Breast epithelium (tissue), 4 donors: ENCODE data around the gene PRX. TPM values are rescaled to one million over a fixed set of nuclear protein-coding genes. Genes with fewer than 3 reads are reported as not detected.
A peak's percentile ranks its signal among the peaks of the same experiment; 100 is the strongest.

ENCODE experiments used
- DNase-seq, 2 donors: peaks; one replicate each; pipeline ENCODE4 v3.0.0-alpha.2; 2019; ENCODE audit warnings: low spot score in 2 of 2
- H3K27ac ChIP-seq, 2 donors: fragments of 200-600 bp; sonication (generic) in 1 of 2; one replicate each; pipeline ENCODE4 v1.5.1; 2016 to 2019; ENCODE audit warnings: mild to moderate bottlenecking in 1 of 2
- H3K27me3 ChIP-seq, 2 donors: fragments of 200-600 bp; sonication (generic) in 1 of 2; one replicate each; pipeline versions ENCODE4 v1.5.1 to v1.6.0; 2017 to 2019; ENCODE audit warnings: control low read depth in 1 of 2, mild to moderate bottlenecking in 1 of 2
- H3K36me3 ChIP-seq: fragments of 200-600 bp; one replicate; pipeline ENCODE4 v1.5.1; 2019
- H3K4me1 ChIP-seq, 2 donors: fragments of 200-600 bp; sonication (generic); one replicate each; pipeline ENCODE4 v1.5.1; 2016 to 2019; ENCODE audit warnings: control low read depth in 1 of 2
- H3K4me3 ChIP-seq, 3 donors: fragments of 200-600 bp; sonication (generic); 1 replicate in 2 of 3; 2 replicates in 1 of 3; pipeline ENCODE4 v1.5.1; 2016 to 2019; ENCODE audit warnings: mild to moderate bottlenecking in 3 of 3, moderate library complexity in 2 of 3
- H3K9me3 ChIP-seq, 2 donors: fragments of 200-600 bp; sonication (generic) in 1 of 2; one replicate each; pipeline ENCODE4 v1.5.1; 2016 to 2019; ENCODE audit warnings: control low read depth in 1 of 2
- CTCF ChIP-seq, 3 donors: fragments of 450-650 bp; IDR thresholded peaks; one replicate each; pipeline ENCODE4 v1.5.1; 2016 to 2017; ENCODE audit warnings: antibody characterized with exemption in 3 of 3, mild to moderate bottlenecking in 3 of 3, moderate library complexity in 3 of 3
- POLR2A ChIP-seq: fragments of 450-650 bp; IDR thresholded peaks from one replicate; pipeline ENCODE4 v1.6.1; 2016; ENCODE audit warnings: antibody characterized with exemption, mild to moderate bottlenecking, moderate library complexity
- POLR2AphosphoS5 ChIP-seq, 3 donors: sonication (generic); formaldehyde crosslinking; IDR thresholded peaks; one replicate each; pipeline ENCODE4 v1.6.1; 2017; ENCODE audit warnings: antibody characterized with exemption in 3 of 3
- intact Hi-C: fragments of 100-400 bp; cut with DNase I; formaldehyde crosslinking; loops from one replicate; pipeline ENCODE4 v1.15.1; 2023; ENCODE audit warnings: low total_unique reads
- total RNA-seq, 3 donors: library from RNA; depleted of rRNA; stranded (reverse); fragments of >200 nt; gene quantifications; one replicate each; pipeline ENCODE4 v1.1.0, GENCODE V29; 2016

The PRX gene
- total RNA-seq, 3 donors from 2014 or later: 2.7 to 9.1 (median 5.2) TPM

DNA sequence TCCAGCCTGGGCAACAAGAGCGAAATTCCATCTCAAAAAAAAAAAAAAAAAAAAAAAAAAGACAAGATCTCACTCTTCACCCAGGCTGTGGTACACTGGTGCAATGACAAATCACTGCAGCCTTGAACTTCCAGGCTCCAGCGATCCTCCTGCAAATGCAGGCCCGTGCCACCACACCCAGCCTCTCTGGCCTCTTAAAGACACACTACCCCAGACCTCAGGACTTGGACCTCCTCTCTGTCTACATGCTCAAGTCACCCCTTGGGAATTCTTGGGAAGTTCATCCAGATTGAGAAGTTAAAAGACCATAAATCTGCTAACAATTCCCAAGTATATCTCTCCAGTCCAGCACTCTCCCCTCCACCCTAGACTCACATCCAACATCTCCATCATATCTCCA, 12.6 kb downstream of the PRX start:
- intact Hi-C loops: no loop called here
- Histone ChIP-seq H3K9me3 (no peaks in the 10 kb centered on the region), H3K27ac (no peak overlapping the region), H3K27me3 (no peaks in the 10 kb centered on the region), H3K4me1 (no peaks in the 10 kb centered on the region), H3K36me3 (no peaks in the 10 kb centered on the region), H3K4me3 (no peak overlapping the region)
- no peak for TF ChIP-seq POLR2AphosphoS5 (IDR thresholded peaks at IDR 0.05)
- TF ChIP-seq CTCF (IDR thresholded peaks at IDR 0.05): no peak
- no peak for TF ChIP-seq POLR2A
- DNase-seq: no peak

DNA sequence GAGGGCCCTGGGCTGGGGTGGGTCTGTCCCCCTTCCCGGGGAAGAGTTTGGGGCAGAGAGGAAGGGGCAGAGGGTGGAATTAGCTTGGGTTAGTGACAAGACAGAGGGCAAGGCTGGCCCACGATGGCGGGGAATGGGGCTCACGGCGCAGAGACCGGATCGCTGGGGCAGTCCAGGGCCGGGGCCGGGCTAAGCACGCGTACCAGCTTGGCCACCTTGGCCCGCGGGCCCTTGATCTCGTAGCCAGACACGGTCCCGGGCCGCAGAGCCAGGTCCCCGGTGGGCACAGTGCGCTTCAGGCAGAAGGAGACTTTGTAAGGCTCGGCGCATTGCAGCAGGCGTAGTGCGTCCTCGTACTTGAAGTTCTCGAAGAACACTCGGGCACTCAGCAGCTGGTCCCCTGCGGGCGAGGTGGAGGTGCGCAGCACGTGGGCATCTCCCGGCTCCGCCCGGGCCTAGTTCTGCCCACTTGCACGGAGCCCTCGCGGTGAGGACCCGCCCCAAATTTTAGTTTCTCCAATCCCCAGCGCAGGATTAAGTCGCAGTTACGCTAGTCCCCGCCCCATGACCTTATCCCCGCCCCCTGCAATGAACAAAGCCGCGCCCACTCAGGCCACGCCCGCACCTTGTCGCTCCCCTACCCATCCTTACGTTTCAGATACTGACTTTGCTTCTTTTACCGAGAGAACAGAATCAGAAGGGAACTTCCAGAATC, 14.6 kb downstream of the PRX start:
- no peaks in the 10 kb centered on the region for H3K9me3 ChIP-seq
- H3K36me3 ChIP-seq: no peaks in the 10 kb centered on the region
- peak overlapping the region in 2 of 3 donors; percentile 33 to 40 for H3K4me3 ChIP-seq
- no peaks in the 10 kb centered on the region for H3K4me1 ChIP-seq
- no peaks in the 10 kb centered on the region for H3K27me3 ChIP-seq
- DNase-seq: peak; percentile 76 to 82
- intact Hi-C loops: no loop called here
- H3K27ac ChIP-seq: peak overlapping the region in 1 of 2 donors; percentile 25
- TF ChIP-seq CTCF (IDR thresholded peaks at IDR 0.05): no peak
- no peak for TF ChIP-seq POLR2AphosphoS5 (IDR thresholded peaks at IDR 0.05)
- no peak for TF ChIP-seq POLR2A

- DNase-seq: no peak
- peaks cover 0 to 9% of the 10 kb centered on the region in 2 donors for H3K4me1 ChIP-seq
- TF ChIP-seq POLR2AphosphoS5 (IDR thresholded peaks at IDR 0.05): no peak
- TF ChIP-seq CTCF (IDR thresholded peaks at IDR 0.05): no peak
- TF ChIP-seq POLR2A: no peak
- H3K27me3 ChIP-seq: no peaks in the 10 kb centered on the region
- H3K36me3 ChIP-seq: no peaks in the 10 kb centered on the region
- no peak overlapping the region for H3K27ac ChIP-seq
- intact Hi-C loops: no loop called here
- H3K9me3 ChIP-seq: no peaks in the 10 kb centered on the region
- H3K4me3 ChIP-seq: no peak overlapping the region
Observed at GRCh38 chr19:40397568-40397906, 15.6 kb downstream of the PRX start.

DNA sequence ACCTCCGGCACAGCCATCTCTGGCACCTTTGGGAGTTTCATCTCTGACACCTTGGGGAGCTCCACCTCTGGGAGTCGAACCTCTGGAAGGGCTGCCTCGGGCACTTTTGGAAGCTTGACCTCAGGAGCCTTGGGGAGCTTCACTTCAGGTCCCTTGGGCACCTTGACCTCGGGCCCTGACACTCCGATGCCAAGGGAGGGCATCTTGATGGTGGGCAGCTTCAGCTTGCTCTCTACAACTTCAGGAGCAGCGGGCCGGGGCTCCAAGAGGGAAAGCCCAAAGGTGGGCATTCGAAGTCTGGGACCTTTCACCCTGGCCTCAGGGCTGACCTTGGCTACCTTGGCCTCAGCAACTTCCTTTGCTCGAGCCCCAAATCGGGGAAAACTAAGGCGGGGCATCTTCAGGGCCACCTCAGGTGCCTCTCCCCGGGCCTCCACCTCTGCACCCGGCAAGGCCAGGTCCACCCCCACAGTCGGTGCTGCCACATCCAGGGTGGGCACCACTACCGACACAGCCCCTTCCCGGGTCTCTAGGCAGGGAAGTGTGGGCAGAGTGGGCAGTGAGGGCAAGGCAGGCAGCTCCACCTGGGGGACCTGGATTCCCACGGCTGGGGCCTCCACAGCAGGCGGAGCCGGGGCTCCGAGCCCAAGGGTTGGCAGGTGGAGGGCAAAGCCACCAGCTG, 16.2 kb downstream of the PRX start:
- H3K4me3 ChIP-seq: no peak overlapping the region
- no peaks in the 10 kb centered on the region for H3K9me3 ChIP-seq
- H3K27ac ChIP-seq: no peak overlapping the region
- H3K4me1 ChIP-seq: peaks cover 0 to 10% of the 10 kb centered on the region in 2 donors
- no peak for TF ChIP-seq POLR2AphosphoS5 (IDR thresholded peaks at IDR 0.05)
- TF ChIP-seq POLR2A: no peak
- no peak for TF ChIP-seq CTCF (IDR thresholded peaks at IDR 0.05)
- DNase-seq: no peak
- no peaks in the 10 kb centered on the region for H3K36me3 ChIP-seq
- intact Hi-C loops: no loop called here
- H3K27me3 ChIP-seq: no peaks in the 10 kb centered on the region

DNA sequence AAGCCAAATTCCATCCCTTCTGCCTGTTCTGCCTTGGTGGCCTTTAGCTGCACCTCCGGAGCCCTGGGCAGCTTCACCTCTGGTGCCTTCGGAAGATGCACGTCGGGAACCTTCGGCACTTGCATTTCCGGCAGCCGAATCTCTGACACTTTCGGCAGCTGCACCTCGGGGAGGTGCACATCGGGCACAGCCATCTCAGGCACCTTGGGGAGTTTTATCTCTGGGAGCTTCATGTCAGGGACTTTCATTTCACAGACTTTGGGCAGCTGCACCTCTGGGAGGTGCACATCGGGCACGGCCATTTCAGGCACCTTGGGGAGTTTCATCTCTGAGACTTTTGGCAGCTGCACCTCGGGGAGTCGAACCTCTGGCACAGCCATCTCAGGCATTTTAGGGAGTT, 17.2 kb downstream of the PRX start:
- Histone ChIP-seq H3K27me3 (no peaks in the 10 kb centered on the region), H3K27ac (no peak overlapping the region), H3K4me1 (peaks cover 0 to 10% of the 10 kb centered on the region in 2 donors), H3K9me3 (no peaks in the 10 kb centered on the region), H3K4me3 (no peak overlapping the region), H3K36me3 (no peaks in the 10 kb centered on the region)
- TF ChIP-seq POLR2A: no peak
- no peak for TF ChIP-seq POLR2AphosphoS5 (IDR thresholded peaks at IDR 0.05)
- no peak for TF ChIP-seq CTCF (IDR thresholded peaks at IDR 0.05)
- no peak for DNase-seq
- intact Hi-C loops: no loop called here
